ENCODE results near the gene CNTN4.

DNA sequence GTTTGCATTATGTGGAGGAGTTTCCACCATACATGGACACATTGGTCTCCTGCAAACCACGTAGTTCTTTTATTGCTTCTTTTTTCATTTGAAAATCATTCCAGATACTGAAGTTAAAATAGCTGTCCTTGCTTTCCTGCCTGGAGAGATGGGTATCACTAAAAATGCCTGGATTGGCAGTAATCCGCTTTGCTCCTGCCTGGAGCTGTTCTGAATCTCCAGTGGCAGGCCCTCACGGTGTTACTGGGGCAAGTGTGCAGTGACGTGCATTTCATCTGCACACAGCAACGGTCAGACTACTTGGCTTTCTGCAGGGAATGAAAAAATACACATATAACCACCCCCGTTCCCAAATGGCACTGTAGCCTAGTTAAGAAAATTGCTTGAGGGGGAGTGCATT, 738.6 kb downstream of the CNTN4 start:
- TF ChIP-seq, protein P1, sequence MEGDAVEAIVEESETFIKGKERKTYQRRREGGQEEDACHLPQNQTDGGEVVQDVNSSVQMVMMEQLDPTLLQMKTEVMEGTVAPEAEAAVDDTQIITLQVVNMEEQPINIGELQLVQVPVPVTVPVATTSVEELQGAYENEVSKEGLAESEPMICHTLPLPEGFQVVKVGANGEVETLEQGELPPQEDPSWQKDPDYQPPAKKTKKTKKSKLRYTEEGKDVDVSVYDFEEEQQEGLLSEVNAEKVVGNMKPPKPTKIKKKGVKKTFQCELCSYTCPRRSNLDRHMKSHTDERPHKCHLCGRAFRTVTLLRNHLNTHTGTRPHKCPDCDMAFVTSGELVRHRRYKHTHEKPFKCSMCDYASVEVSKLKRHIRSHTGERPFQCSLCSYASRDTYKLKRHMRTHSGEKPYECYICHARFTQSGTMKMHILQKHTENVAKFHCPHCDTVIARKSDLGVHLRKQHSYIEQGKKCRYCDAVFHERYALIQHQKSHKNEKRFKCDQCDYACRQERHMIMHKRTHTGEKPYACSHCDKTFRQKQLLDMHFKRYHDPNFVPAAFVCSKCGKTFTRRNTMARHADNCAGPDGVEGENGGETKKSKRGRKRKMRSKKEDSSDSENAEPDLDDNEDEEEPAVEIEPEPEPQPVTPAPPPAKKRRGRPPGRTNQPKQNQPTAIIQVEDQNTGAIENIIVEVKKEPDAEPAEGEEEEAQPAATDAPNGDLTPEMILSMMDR (IDR thresholded peaks at IDR 0.05), result no peak
- TF ChIP-seq POLR2A (IDR thresholded peaks at IDR 0.05), result no peak

Data from body of pancreas (tissue), 4 donors.